ENCODE results near the gene MRFAP1. TPM values are rescaled to one million over a fixed set of nuclear protein-coding genes. Genes with fewer than 3 reads are reported as not detected.
"Not testable (repeated sequence)": the region's sequence is repeated elsewhere in the genome, so short reads cannot be mapped to it uniquely, and the experiment has no call there.

The MRFAP1 gene
- total RNA-seq, 4 donors from 2014 or later: 116 to 338 (median 155) TPM

GRCh38 chr4:6627832-6628231 lies 12.7 kb upstream of the MRFAP1 start:
- H3K9me3 ChIP-seq: no peaks in the 10 kb centered on the region
- TF ChIP-seq POLR2A (IDR thresholded peaks at IDR 0.05): no peak
- no peaks in the 10 kb centered on the region for H3K36me3 ChIP-seq
- no peaks in the 10 kb centered on the region for H3K27me3 ChIP-seq
- H3K4me3 ChIP-seq: no peak overlapping the region
- H3K4me1 ChIP-seq: no peaks in the 10 kb centered on the region
- DNase-seq: no peak
- H3K27ac ChIP-seq: no peak overlapping the region

- DNase-seq, H3K27me3 ChIP-seq, H3K27ac ChIP-seq, H3K9me3 ChIP-seq, H3K4me1 ChIP-seq, H3K36me3 ChIP-seq, H3K4me3 ChIP-seq: not testable (repeated sequence)
Measured at GRCh38 chr4:6628484-6628883, 12.0 kb upstream of the MRFAP1 start.

- Histone ChIP-seq H3K4me3 (no peak overlapping the region), H3K27me3 (no peaks in the 10 kb centered on the region), H3K27ac (no peak overlapping the region), H3K9me3 (no peaks in the 10 kb centered on the region), H3K4me1 (no peaks in the 10 kb centered on the region), H3K36me3 (no peaks in the 10 kb centered on the region)
- DNase-seq: no peak
- no peak for TF ChIP-seq CTCF (IDR thresholded peaks at IDR 0.05)
- no peak for TF ChIP-seq POLR2A (IDR thresholded peaks at IDR 0.05)
Measured at GRCh38 chr4:6632125-6632524, 8.4 kb upstream of the MRFAP1 start.

GRCh38 chr4:6633091-6633906 lies 7.2 kb upstream of the MRFAP1 start:
- Histone ChIP-seq H3K9me3 (no peaks in the 10 kb centered on the region), H3K27ac (no peak overlapping the region), H3K36me3 (no peaks in the 10 kb centered on the region), H3K4me1 (no peaks in the 10 kb centered on the region), H3K4me3 (no peak overlapping the region), H3K27me3 (no peaks in the 10 kb centered on the region)
- DNase-seq: peak in 1 of 3 donors; percentile 34
- no peak for TF ChIP-seq CTCF (IDR thresholded peaks at IDR 0.05)
- TF ChIP-seq POLR2A (IDR thresholded peaks at IDR 0.05): no peak

- H3K4me3 ChIP-seq: no peak overlapping the region
- H3K27ac ChIP-seq: no peak overlapping the region
- TF ChIP-seq CTCF (IDR thresholded peaks at IDR 0.05) (no peak), POLR2A (IDR thresholded peaks at IDR 0.05) (no peak)
- DNase-seq: peak in 1 of 3 donors; percentile 11
- no peaks in the 10 kb centered on the region for H3K36me3 ChIP-seq
- H3K9me3 ChIP-seq: no peaks in the 10 kb centered on the region
- H3K4me1 ChIP-seq: peaks cover 0 to 3% (median 0%) of the 10 kb centered on the region in 4 donors
- H3K27me3 ChIP-seq: no peaks in the 10 kb centered on the region
Measured at GRCh38 chr4:6634746-6635145, 5.7 kb upstream of the MRFAP1 start.

GRCh38 chr4:6639137-6639680 lies 1.3 kb upstream of the MRFAP1 start:
- Histone ChIP-seq H3K27ac (no peak overlapping the region), H3K27me3 (no peaks in the 10 kb centered on the region), H3K4me1 (peaks cover 5 to 25% (median 8%) of the 10 kb centered on the region in 4 donors), H3K36me3 (peaks cover 0 to 18% (median 0%) of the 10 kb centered on the region in 3 donors), H3K4me3 (no peak overlapping the region), H3K9me3 (no peaks in the 10 kb centered on the region)
- TF ChIP-seq POLR2A (IDR thresholded peaks at IDR 0.05): no peak
- no peak for TF ChIP-seq CTCF (IDR thresholded peaks at IDR 0.05)
- DNase-seq: peak in 1 of 3 donors; percentile 37
